IPS DF 4.7 (cell line): ENCODE data around the gene RBM4.
"Not testable (repeated sequence)": the region's sequence is repeated elsewhere in the genome, so short reads cannot be mapped to it uniquely, and the experiment has no call there.

Experiments used
- DNase-seq: peaks from one replicate; pipeline ENCODE4 v3.0.0-alpha.2; 2013; ENCODE audit warnings: low spot score; ENCODE audit errors: extremely low read depth

RBM4 gene

GRCh38 chr11:66616379-66617154, 21.9 kb upstream of the RBM4 start, which contains the start of gene RBM14:
Gene RBM14, plus strand, starts transcription at chr11:66616630. Its CDS starts 91 bp downstream, at chr11:66616721.
- DNase-seq: peak; percentile 97

GRCh38 chr11:66617155-66617834, 21.2 kb upstream of the RBM4 start:
- no peak for DNase-seq

GRCh38 chr11:66619080-66619554, 19.4 kb upstream of the RBM4 start:
- no peak for DNase-seq

GRCh38 chr11:66624450-66624849, 14.1 kb upstream of the RBM4 start:
- DNase-seq: no peak

DNA sequence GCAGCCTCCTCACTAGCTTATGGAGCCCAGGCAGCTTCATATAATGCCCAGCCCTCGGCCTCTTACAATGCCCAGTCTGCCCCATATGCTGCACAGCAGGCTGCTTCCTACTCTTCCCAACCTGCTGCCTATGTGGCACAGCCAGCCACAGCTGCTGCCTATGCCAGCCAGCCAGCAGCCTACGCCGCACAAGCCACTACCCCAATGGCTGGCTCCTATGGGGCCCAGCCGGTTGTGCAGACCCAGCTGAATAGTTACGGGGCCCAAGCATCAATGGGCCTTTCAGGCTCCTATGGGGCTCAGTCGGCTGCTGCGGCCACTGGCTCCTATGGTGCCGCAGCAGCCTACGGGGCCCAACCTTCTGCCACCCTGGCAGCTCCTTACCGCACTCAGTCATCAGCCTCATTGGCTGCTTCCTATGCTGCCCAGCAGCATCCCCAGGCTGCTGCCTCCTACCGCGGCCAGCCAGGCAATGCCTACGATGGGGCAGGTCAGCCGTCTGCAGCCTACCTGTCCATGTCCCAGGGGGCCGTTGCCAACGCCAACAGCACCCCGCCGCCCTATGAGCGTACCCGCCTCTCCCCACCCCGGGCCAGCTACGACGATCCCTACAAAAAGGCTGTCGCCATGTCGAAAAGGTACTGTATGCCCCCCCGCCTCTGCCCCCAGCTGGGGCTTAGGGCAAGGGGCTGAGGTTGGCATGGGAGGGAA, 13.3 kb upstream of the RBM4 start:
- DNase-seq: no peak

DNA sequence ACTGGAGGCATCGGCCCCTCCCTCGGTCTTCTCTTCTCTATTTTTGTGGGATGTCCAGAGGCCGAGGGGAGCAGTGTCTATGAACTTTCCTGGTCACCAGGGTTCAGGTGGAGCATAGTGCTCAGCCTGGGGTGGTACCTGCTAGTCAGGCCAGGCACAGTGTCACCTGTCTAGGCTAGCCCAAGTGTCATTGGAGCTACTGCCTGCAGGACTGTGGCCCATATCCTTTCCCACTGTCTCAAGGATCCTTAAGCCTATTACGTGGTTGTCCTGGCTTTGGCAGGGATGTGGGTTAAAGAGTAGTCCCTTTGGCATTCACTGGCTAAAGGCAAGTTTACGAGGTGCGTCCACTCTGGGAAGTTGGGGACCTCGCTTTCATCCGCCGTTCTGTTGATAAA, 12.8 kb upstream of the RBM4 start:
- DNase-seq: no peak

DNA sequence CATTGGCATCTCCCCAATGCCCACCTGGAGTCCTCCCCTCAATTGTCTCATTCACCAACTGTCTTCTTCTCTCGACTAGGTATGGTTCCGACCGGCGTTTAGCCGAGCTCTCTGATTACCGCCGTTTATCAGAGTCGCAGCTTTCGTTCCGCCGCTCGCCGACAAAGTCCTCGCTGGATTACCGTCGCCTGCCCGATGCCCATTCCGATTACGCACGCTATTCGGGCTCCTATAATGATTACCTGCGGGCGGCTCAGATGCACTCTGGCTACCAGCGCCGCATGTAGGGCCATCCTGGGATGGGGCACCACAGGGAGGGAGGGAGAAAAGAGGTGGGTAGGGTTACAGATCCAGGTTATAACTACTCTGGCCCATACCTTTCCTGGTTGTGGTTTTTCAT, 12.1 kb upstream of the RBM4 start:
- no peak for DNase-seq

- DNase-seq: no peak
These were observed 11.6 kb upstream of the RBM4 start for GRCh38 chr11:66626926-66627325.

DNA sequence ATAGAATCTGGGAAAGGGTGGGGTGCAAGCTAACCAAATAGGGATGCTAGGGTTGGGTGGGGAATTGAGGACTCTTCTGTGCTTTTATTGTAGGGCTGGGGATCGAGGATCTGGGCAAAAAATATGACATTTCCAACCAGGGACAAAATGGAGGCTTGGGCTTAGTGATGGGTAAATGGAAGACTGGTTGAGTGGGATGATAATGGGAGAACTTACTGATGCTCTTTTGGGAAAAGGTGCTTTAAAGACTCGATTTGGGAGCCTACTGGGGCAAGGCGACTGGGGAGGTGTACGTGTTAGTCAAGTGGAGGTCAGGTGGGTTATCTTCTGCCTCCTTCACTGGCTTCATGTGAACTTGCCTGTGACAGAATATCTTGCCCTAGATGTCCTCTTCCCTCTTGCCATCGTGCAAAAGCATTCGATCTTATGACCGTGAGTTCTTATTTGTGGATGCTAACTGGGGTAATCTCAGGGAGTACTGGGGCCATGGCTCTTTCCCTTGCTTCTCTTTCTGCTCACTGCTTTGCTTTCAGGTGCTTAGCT, 10.4 kb upstream of the RBM4 start:
- no peak for DNase-seq

- no peak for DNase-seq
These were observed 9.1 kb upstream of the RBM4 start for GRCh38 chr11:66629356-66629755.

- no peak for DNase-seq
These were observed 6.6 kb upstream of the RBM4 start for GRCh38 chr11:66631883-66632282.

DNA sequence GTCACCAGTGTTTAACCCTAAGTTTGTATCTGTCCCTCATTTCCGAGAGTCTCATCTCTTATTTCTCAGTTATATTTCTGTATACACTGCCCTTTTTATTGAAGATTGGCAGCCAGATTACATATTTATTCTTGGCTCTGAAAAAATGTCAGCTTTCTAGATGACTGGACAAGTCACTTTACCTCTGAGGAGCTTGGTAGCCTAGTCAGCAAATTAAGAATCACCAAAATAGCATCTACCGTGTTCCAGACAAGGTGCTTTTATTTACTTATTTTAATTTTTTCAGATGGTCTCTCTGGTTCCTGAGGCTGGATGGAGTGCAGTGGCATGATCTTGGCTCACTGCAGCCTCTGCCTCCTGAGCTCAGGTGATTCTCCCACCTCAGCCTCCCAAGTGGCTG, 5.6 kb upstream of the RBM4 start:
- no peak for DNase-seq

GRCh38 chr11:66636411-66636810, 2.1 kb upstream of the RBM4 start:
- DNase-seq: no peak

- DNase-seq: no peak
These were observed 836 bp upstream of the RBM4 start for GRCh38 chr11:66637557-66638176.

- no peak for DNase-seq
These were observed 737 bp downstream of the RBM4 start for GRCh38 chr11:66639066-66639813.

DNA sequence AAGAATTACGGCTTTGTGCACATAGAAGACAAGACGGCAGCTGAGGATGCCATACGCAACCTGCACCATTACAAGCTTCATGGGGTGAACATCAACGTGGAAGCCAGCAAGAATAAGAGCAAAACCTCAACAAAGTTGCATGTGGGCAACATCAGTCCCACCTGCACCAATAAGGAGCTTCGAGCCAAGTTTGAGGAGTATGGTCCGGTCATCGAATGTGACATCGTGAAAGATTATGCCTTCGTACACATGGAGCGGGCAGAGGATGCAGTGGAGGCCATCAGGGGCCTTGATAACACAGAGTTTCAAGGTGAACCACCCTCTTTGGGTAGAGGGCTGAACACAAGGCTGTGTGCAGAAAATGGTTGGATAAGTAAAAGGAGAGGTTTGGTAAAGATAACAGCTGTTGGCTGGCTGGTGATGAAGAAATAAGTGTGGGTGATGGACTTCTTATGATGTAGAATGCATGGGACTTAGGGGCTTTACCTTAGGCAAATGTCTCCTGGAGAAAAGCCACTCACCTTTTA, 1.4 kb downstream of the RBM4 start:
- DNase-seq: not testable (repeated sequence)

DNA sequence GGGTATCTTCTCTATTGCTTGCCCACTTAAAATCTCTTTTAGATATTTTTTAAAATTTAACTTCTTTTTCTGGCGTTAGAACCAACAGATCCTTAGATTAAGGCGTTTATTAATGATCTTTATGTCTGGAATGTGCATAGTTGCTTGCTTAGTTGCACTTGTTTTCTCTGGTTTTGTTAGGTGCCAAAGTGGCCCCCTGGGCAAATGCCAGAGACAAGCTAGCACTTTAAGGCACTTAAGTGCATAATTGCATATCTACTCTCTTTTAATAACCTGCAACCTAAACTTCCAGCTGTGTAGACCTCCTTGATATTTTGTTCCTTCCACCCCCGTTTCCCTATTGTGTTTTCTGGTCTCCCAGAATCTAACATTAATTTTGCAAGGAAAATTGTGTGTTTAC, 3.3 kb downstream of the RBM4 start:
- DNase-seq: no peak

- no peak for DNase-seq
These were observed 5.4 kb downstream of the RBM4 start for GRCh38 chr11:66643745-66644437.

GRCh38 chr11:66646828-66647227, 8.3 kb downstream of the RBM4 start:
- no peak for DNase-seq

GRCh38 chr11:66649903-66650302, 11.4 kb downstream of the RBM4 start:
- DNase-seq: no peak
